WERI-Rb-1 (cell line): ENCODE results near the gene GNB3.
A peak's percentile ranks its signal among the peaks of the same experiment; 100 is the strongest.

Experiments
- DNase-seq: peaks from one replicate; pipeline ENCODE4 v3.0.0-alpha.2; 2020
- H3K27ac ChIP-seq: fragments of 250-450 bp; sonication (Bioruptor Pico); 2 replicates; pipeline ENCODE4 v1.5.1; 2020; ENCODE audit warnings: mild to moderate bottlenecking, moderate library complexity
- H3K27me3 ChIP-seq: fragments of 250-450 bp; sonication (Bioruptor Pico); 2 replicates; pipeline ENCODE4 v1.5.1; 2021; ENCODE audit warnings: mild to moderate bottlenecking, low read depth, moderate library complexity; ENCODE audit not compliant: insufficient read depth, severe bottlenecking
- H3K36me3 ChIP-seq: fragments of 250-450 bp; sonication (Bioruptor Pico); 2 replicates; pipeline ENCODE4 v1.5.1; 2020; ENCODE audit warnings: mild to moderate bottlenecking, moderate library complexity
- H3K4me3 ChIP-seq: 2 replicates; pipeline ENCODE4 v1.5.1; 2011; ENCODE audit warnings: low read depth, mild to moderate bottlenecking, control low read depth, low read length
- H3K9me3 ChIP-seq: fragments of 250-450 bp; sonication (Bioruptor Pico); 2 replicates; pipeline ENCODE4 v1.5.1; 2021; ENCODE audit warnings: mild to moderate bottlenecking, moderate library complexity; ENCODE audit not compliant: severe bottlenecking
- CTCF ChIP-seq: IDR thresholded peaks from 2 replicates; pipeline ENCODE4 v1.5.1; 2011; ENCODE audit warnings: low read depth, mild to moderate bottlenecking, control low read depth, inconsistent platforms, low read length

GNB3 gene

GRCh38 chr12:6820166-6820565 is 20.6 kb upstream of the GNB3 start:
- peak; percentile 45 for DNase-seq
- TF ChIP-seq CTCF = no peak
- peaks cover 8% of the 10 kb centered on the region for H3K36me3 ChIP-seq
- no peaks in the 10 kb centered on the region for H3K27me3 ChIP-seq
- peak overlapping the region; percentile 64 for H3K27ac ChIP-seq
- H3K4me3 ChIP-seq = no peak overlapping the region
- no peaks in the 10 kb centered on the region for H3K9me3 ChIP-seq

- TF ChIP-seq CTCF = no peak
Measured at GRCh38 chr12:6821591-6822425, 18.9 kb upstream of the GNB3 start, which contains the start of gene GPR162. Gene GPR162 (plus strand): TSS chr12:6821821. CDS start chr12:6823899, 2,078 bp downstream.

GRCh38 chr12:6822426-6823135 is 18.1 kb upstream of the GNB3 start:
- no peak overlapping the region for H3K4me3 ChIP-seq
- H3K27me3 ChIP-seq = no peaks in the 10 kb centered on the region
- no peak for TF ChIP-seq CTCF
- peaks cover 22% of the 10 kb centered on the region for H3K36me3 ChIP-seq
- no peaks in the 10 kb centered on the region for H3K9me3 ChIP-seq
- H3K27ac ChIP-seq = no peak overlapping the region
- no peak for DNase-seq

More at GRCh38 chr12:6821591-6822425, 18.9 kb upstream of the GNB3 start, which contains the start of gene GPR162:
- peaks cover 19% of the 10 kb centered on the region for H3K36me3 ChIP-seq
- H3K27me3 ChIP-seq = no peaks in the 10 kb centered on the region
- no peaks in the 10 kb centered on the region for H3K9me3 ChIP-seq
- peak within 1 kb of the TSS; percentile 38 for H3K4me3 ChIP-seq
- peak; percentile 79 for DNase-seq
- peak within 1 kb of the TSS; percentile 67 for H3K27ac ChIP-seq

DNA sequence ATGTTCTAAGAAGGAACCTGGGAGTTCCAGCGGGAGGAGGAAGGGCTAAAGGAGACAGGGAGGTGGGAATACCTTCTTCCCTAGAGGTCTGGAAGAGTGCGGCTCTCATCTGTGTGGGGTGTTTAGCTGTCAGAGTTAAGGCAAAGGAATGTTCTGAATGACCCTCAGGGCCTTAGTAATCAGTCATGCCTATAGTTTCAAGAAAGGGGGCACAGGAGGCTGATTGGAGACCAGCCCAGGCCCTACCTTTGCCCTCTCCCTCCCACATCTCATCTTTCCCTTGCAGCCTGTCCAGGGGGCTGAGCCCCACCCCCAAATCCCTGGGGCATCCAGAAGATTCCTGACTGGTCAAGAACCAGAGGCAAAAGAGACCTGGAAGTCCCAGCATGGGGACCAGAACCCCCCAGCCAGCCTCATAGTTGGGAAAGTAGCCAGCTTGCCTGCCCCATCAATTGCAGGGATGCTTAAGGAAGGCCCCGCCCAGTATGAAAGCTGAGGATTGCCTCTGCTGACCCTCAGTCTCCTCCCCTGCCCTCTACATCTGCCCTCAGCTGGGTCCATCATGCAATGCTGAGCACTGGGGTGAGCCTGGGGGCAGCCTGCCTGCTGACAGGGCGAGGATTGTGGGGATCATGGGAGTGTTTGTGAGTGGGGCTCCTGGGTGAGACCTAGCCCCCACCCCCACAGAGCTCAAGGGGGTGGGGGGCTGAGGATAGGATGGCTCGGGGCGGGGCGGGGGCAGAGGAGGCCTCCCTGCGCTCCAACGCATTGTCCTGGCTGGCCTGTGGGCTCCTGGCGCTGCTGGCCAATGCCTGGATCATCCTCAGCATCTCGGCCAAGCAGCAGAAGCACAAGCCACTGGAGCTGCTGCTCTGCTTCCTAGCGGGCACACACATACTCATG is 17.3 kb upstream of the GNB3 start:
- TF ChIP-seq CTCF = no peak
- Histone ChIP-seq H3K27me3 (no peaks in the 10 kb centered on the region), H3K27ac (no peak overlapping the region), H3K36me3 (peaks cover 22% of the 10 kb centered on the region), H3K9me3 (no peaks in the 10 kb centered on the region), H3K4me3 (no peak overlapping the region)
- peak; percentile 36 for DNase-seq

GRCh38 chr12:6824085-6824775 is 16.5 kb upstream of the GNB3 start:
- DNase-seq = no peak
- peaks cover 28% of the 10 kb centered on the region for H3K36me3 ChIP-seq
- H3K4me3 ChIP-seq = no peak overlapping the region
- no peaks in the 10 kb centered on the region for H3K27me3 ChIP-seq
- no peak for TF ChIP-seq CTCF
- H3K27ac ChIP-seq = no peak overlapping the region
- no peaks in the 10 kb centered on the region for H3K9me3 ChIP-seq
